ENCODE data around the gene FAM131A. TPM values are rescaled to one million over a fixed set of nuclear protein-coding genes. Genes with fewer than 3 reads are reported as not detected.

The FAM131A gene
- total RNA-seq, 5 donors from 2014 or later (not counting 1 experiment from before 2014, with no cell fraction given) = 8.3 to 13.8 (median 11.9) TPM

DNA sequence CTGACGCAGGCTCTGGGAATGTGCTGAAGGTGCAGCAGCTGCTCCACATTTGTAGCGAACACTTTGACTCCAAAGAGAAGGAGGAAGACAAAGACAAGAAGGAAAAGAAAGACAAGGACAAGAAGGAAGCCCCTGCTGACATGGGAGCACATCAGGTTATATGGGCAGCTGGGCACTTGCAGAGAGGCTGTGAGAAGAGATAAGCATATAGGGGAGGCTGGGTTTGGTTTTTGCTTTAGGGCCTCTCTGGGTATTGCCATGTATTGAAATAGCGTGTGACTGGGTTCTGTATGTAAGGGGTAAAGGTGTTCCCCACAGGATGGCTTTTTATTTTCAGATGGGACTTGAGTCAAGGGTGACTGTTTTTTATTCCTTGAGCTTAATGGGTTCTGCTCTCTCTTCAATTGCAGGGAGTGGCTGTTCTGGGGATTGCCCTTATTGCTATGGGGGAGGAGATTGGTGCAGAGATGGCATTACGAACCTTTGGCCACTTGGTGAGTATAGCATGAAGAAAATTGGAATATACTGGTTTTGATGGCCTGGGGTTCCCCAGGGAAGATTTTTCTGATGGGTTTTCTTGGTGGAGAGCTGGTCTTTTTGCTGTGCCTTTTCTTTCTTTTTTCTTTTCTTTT is 30.9 kb upstream of the FAM131A start:
- 89% methylated on average over 3 of the region's 4 CpGs for WGBS (ENCODE audit: insufficient coverage)
- Histone ChIP-seq H3K36me3 (ENCODE audit: control insufficient read depth in 2 of 2, extremely low read depth in 1 of 2, insufficient read depth in 1 of 2, low read length in 1 of 2) (peaks cover 25 to 75% of the 10 kb centered on the region in 2 donors), H3K9me3 (no peaks in the 10 kb centered on the region), H3K27me3 (replicated peaks in 1 of 2; ENCODE audit: control insufficient read depth in 2 of 2, extremely low read depth in 1 of 2, insufficient read depth in 2 of 2, low read length in 1 of 2) (no peaks in the 10 kb centered on the region), H3K4me1 (ENCODE audit: control insufficient read depth in 1 of 2, extremely low read depth in 1 of 2, insufficient read depth in 2 of 2, low read length in 2 of 2) (no peaks in the 10 kb centered on the region), H3K4me3 (ENCODE audit: control insufficient read depth in 1 of 2, extremely low read depth in 1 of 2, low read length in 1 of 2) (no peak overlapping the region), H3K27ac (ENCODE audit: low read length) (no peak overlapping the region)
- Mint-ChIP-seq H3K9me3 (no peaks in the 10 kb centered on the region), H3K4me1 (peaks cover 6 to 8% (median 6%) of the 10 kb centered on the region in 3 donors), H3K27ac (no peak overlapping the region), H3K27me3 (no peaks in the 10 kb centered on the region), H3K36me3 (peaks cover 69% of the 10 kb centered on the region), H3K4me3 (no peak overlapping the region)
- DNase-seq (no peak), ATAC-seq (replicated peaks in 1 of 4) (no peak)
- ChIA-PET POLR2A (no interaction called here), CTCF (no interaction called here)

DNA sequence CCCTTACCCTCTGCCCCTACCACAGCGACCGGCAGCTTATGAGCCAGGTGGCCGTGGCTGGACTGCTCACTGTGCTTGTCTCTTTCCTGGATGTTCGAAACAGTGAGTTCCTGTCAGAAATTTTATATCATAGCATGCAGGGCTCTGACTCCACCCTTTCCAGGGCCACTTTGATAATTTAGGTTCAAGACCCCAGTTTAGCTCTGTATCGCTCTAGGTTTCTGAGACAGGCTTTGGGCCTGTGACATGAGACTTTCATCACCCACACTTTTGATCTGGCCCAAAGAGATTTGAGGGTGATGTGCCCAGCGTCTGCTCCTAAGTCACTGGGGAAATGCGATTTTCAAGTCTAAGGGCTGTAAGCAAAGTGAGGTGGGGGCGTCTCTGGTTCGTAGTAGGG is 29.5 kb upstream of the FAM131A start:
- peaks cover 22 to 61% of the 10 kb centered on the region in 2 donors for H3K36me3 ChIP-seq (ENCODE audit: control insufficient read depth in 2 of 2, extremely low read depth in 1 of 2, insufficient read depth in 1 of 2, low read length in 1 of 2)
- ATAC-seq (replicated peaks in 1 of 4) (no peak), DNase-seq (no peak)
- no peaks in the 10 kb centered on the region for H3K27me3 ChIP-seq (replicated peaks in 1 of 2; ENCODE audit: control insufficient read depth in 2 of 2, extremely low read depth in 1 of 2, insufficient read depth in 2 of 2, low read length in 1 of 2)
- H3K4me3 ChIP-seq (ENCODE audit: control insufficient read depth in 1 of 2, extremely low read depth in 1 of 2, low read length in 1 of 2) = no peak overlapping the region
- Mint-ChIP-seq H3K4me1 (peaks cover 0 to 1% (median 0%) of the 10 kb centered on the region in 3 donors), H3K27ac (no peak overlapping the region), H3K36me3 (peaks cover 55% of the 10 kb centered on the region), H3K4me3 (no peak overlapping the region), H3K27me3 (no peaks in the 10 kb centered on the region), H3K9me3 (no peaks in the 10 kb centered on the region)
- no peaks in the 10 kb centered on the region for H3K9me3 ChIP-seq
- 96% methylated on average over 7 of the region's 9 CpGs for WGBS (ENCODE audit: insufficient coverage)
- no peaks in the 10 kb centered on the region for H3K4me1 ChIP-seq (ENCODE audit: control insufficient read depth in 1 of 2, extremely low read depth in 1 of 2, insufficient read depth in 2 of 2, low read length in 2 of 2)
- ChIA-PET POLR2A (no interaction called here), CTCF (no interaction called here)
- no peak overlapping the region for H3K27ac ChIP-seq (ENCODE audit: low read length)

DNA sequence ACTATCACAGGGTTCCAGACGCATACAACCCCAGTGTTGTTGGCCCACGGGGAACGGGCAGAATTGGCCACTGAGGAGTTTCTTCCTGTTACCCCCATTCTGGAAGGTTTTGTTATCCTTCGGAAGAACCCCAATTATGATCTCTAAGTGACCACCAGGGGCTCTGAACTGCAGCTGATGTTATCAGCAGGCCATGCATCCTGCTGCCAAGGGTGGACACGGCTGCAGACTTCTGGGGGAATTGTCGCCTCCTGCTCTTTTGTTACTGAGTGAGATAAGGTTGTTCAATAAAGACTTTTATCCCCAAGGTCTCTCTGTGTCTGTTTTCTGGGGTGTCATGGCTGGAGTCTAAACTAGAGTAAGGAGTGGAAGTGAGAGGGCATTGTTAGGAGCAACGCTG is 28.7 kb upstream of the FAM131A start:
- Histone ChIP-seq H3K27me3 (replicated peaks in 1 of 2; ENCODE audit: control insufficient read depth in 2 of 2, extremely low read depth in 1 of 2, insufficient read depth in 2 of 2, low read length in 1 of 2) (no peaks in the 10 kb centered on the region), H3K36me3 (ENCODE audit: control insufficient read depth in 2 of 2, extremely low read depth in 1 of 2, insufficient read depth in 1 of 2, low read length in 1 of 2) (peaks cover 19 to 52% of the 10 kb centered on the region in 2 donors), H3K27ac (ENCODE audit: low read length) (no peak overlapping the region), H3K4me1 (ENCODE audit: control insufficient read depth in 1 of 2, extremely low read depth in 1 of 2, insufficient read depth in 2 of 2, low read length in 2 of 2) (peaks cover 0 to 1% of the 10 kb centered on the region in 2 experiments), H3K4me3 (ENCODE audit: control insufficient read depth in 1 of 2, extremely low read depth in 1 of 2, low read length in 1 of 2) (no peak overlapping the region), H3K9me3 (no peaks in the 10 kb centered on the region)
- no peaks in the 10 kb centered on the region for H3K27me3 Mint-ChIP-seq
- ATAC-seq (replicated peaks in 1 of 4) (no peak), DNase-seq (no peak)
- 93% methylated on average over 4 of the region's 7 CpGs for WGBS (ENCODE audit: insufficient coverage)
- H3K4me3 Mint-ChIP-seq = no peak overlapping the region
- ChIA-PET CTCF (no interaction called here), POLR2A (no interaction called here)
- H3K9me3 Mint-ChIP-seq = no peaks in the 10 kb centered on the region
- peaks cover 0 to 1% (median 0%) of the 10 kb centered on the region in 3 donors for H3K4me1 Mint-ChIP-seq
- H3K27ac Mint-ChIP-seq = no peak overlapping the region
- peaks cover 47% of the 10 kb centered on the region for H3K36me3 Mint-ChIP-seq

DNA sequence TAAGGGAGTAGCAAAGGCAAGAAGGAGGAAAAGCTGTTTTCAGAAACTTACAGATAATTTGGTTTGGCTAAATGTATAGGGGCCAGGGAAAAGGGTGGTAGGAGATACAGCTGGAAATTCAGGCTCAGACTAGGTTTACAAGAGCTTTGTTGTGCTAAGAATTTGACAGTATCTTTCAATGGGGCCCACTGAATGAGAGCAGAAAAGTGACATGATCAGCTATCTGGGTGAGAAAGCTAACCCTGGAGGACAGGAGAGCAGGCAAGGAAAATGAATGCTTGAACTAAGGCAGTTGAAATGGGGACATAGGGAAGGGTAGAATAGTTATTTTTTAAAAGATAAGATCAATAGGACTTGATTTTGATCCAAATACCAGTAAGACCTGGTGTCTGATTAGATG is 25.8 kb upstream of the FAM131A start:
- Mint-ChIP-seq H3K27ac (no peak overlapping the region), H3K4me3 (no peak overlapping the region), H3K27me3 (no peaks in the 10 kb centered on the region), H3K36me3 (peaks cover 30% of the 10 kb centered on the region), H3K9me3 (no peaks in the 10 kb centered on the region), H3K4me1 (peaks cover 10 to 13% (median 10%) of the 10 kb centered on the region in 3 donors)
- Histone ChIP-seq H3K27me3 (replicated peaks in 1 of 2; ENCODE audit: control insufficient read depth in 2 of 2, extremely low read depth in 1 of 2, insufficient read depth in 2 of 2, low read length in 1 of 2) (no peaks in the 10 kb centered on the region), H3K27ac (ENCODE audit: low read length) (no peak overlapping the region), H3K9me3 (no peaks in the 10 kb centered on the region), H3K36me3 (ENCODE audit: control insufficient read depth in 2 of 2, extremely low read depth in 1 of 2, insufficient read depth in 1 of 2, low read length in 1 of 2) (peaks cover 12 to 25% of the 10 kb centered on the region in 2 donors), H3K4me1 (ENCODE audit: control insufficient read depth in 1 of 2, extremely low read depth in 1 of 2, insufficient read depth in 2 of 2, low read length in 2 of 2) (peaks cover 2 to 21% of the 10 kb centered on the region in 2 experiments), H3K4me3 (ENCODE audit: control insufficient read depth in 1 of 2, extremely low read depth in 1 of 2, low read length in 1 of 2) (no peak overlapping the region)
- DNase-seq (no peak), ATAC-seq (replicated peaks in 1 of 4) (no peak)
- CTCF ChIA-PET = interaction anchor here in 1 of 2 donors (1.1 kb wide), 1 partner anchor 13 kb away, joined by 3 read pairs; no protein-coding TSS in a partner anchor
- POLR2A ChIA-PET = interaction anchor here in 1 of 2 donors (0.6 kb wide), 1 partner anchor 93 kb away, joined by 7 read pairs; no protein-coding TSS in a partner anchor

DNA sequence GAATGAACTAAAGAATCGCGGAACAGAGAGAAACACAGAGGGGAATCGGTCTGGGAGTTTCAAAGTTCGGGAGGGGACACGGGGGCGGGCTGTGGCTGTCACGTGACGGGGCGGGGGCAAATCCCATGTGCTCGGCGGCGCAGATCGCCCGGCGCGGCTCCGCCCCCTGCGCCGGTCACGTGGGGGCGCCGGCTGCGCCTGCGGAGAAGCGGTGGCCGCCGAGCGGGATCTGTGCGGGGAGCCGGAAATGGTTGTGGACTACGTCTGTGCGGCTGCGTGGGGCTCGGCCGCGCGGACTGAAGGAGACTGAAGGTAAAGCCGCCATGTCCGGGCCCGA is 23.1 kb upstream of the FAM131A start, which contains the start of gene EIF4G1:
Gene EIF4G1, plus strand, starts transcription at position 244 of the 337 bp plus-strand sequence. CDS start 1,191 bp downstream, outside the sequence.
- Mint-ChIP-seq H3K27ac (peak within 1 kb of the TSS; percentile 88 to 95), H3K4me1 (peaks cover 29 to 32% (median 31%) of the 10 kb centered on the region in 3 donors), H3K4me3 (peak within 1 kb of the TSS; percentile 78 to 85 (median 79)), H3K9me3 (no peaks in the 10 kb centered on the region), H3K36me3 (peaks cover 14% of the 10 kb centered on the region), H3K27me3 (no peaks in the 10 kb centered on the region)
- H3K9me3 ChIP-seq = no peaks in the 10 kb centered on the region
- DNase-seq (peak; percentile 80 to 97 (median 91)), ATAC-seq (replicated peaks in 1 of 4) (peak; percentile 87 to 89 (median 88))
- H3K36me3 ChIP-seq (ENCODE audit: control insufficient read depth in 2 of 2, extremely low read depth in 1 of 2, insufficient read depth in 1 of 2, low read length in 1 of 2) = peaks cover 0 to 18% of the 10 kb centered on the region in 2 donors
- H3K4me1 ChIP-seq (ENCODE audit: control insufficient read depth in 1 of 2, extremely low read depth in 1 of 2, insufficient read depth in 2 of 2, low read length in 2 of 2) = peaks cover 2 to 32% of the 10 kb centered on the region in 2 experiments
- H3K27me3 ChIP-seq (replicated peaks in 1 of 2; ENCODE audit: control insufficient read depth in 2 of 2, extremely low read depth in 1 of 2, insufficient read depth in 2 of 2, low read length in 1 of 2) = no peaks in the 10 kb centered on the region
- ChIA-PET CTCF (no interaction called here), POLR2A (no interaction called here)
- H3K27ac ChIP-seq (ENCODE audit: low read length) = peak within 1 kb of the TSS; percentile 94
- 0% methylated on average over 24 of the region's 40 CpGs for WGBS (ENCODE audit: insufficient coverage)
- H3K4me3 ChIP-seq (ENCODE audit: control insufficient read depth in 1 of 2, extremely low read depth in 1 of 2, low read length in 1 of 2) = peak within 1 kb of the TSS; percentile 55 to 74

DNA sequence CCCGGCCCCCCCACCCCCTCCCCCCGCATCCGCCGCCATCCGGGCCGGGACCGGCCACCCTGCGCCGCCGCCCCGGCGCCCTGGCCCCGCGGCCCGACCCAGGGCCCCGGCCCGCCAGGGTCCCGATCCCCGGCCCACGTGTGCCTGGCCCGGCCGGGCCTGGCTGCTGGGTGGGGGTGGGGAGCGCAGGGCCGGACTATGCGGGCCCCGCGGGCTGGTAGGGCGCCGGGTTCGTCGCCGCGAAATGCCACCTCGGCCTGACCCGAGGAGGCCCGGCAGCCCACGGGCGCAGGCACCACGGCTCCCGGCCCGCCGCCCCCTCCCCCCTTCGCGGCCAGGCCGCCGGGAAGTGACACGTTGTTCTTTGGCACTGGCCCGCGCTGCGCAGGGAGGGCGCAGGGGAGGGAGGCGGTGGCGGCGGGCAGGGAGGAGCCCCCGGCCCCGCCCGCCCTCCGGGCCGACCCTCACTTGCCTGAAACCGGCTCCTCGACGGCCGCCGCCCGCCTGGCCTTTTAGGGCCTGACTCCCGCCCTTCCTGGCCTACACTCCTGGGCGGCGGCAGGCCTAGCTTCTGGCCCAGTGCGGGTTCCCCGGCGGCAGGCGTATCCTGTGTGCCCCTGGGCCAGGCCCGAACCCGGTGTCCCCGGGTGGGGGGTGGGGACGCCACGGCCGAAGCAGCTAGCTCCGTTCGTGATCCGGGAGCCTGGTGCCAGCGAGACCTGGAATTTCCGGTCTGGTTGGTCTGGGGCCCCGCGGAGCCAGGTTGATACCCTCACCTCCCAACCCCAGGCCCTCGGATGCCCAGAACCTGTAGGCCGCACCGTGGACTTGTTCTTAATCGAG is 22.5 kb upstream of the FAM131A start:
- peaks cover 2 to 21% of the 10 kb centered on the region in 2 donors for H3K36me3 ChIP-seq (ENCODE audit: control insufficient read depth in 2 of 2, extremely low read depth in 1 of 2, insufficient read depth in 1 of 2, low read length in 1 of 2)
- Mint-ChIP-seq H3K4me3 (peak overlapping the region; percentile 78 to 85 (median 79)), H3K4me1 (peaks cover 31 to 36% (median 33%) of the 10 kb centered on the region in 3 donors), H3K27me3 (no peaks in the 10 kb centered on the region), H3K27ac (peak overlapping the region; percentile 88 to 95), H3K9me3 (no peaks in the 10 kb centered on the region), H3K36me3 (peaks cover 14% of the 10 kb centered on the region)
- H3K4me3 ChIP-seq (ENCODE audit: control insufficient read depth in 1 of 2, extremely low read depth in 1 of 2, low read length in 1 of 2) = peak overlapping the region; percentile 55 to 74
- H3K9me3 ChIP-seq = no peaks in the 10 kb centered on the region
- H3K4me1 ChIP-seq (ENCODE audit: control insufficient read depth in 1 of 2, extremely low read depth in 1 of 2, insufficient read depth in 2 of 2, low read length in 2 of 2) = peaks cover 2 to 37% of the 10 kb centered on the region in 2 experiments
- no peaks in the 10 kb centered on the region for H3K27me3 ChIP-seq (replicated peaks in 1 of 2; ENCODE audit: control insufficient read depth in 2 of 2, extremely low read depth in 1 of 2, insufficient read depth in 2 of 2, low read length in 1 of 2)
- ATAC-seq (replicated peaks in 1 of 4) (peak; percentile 64 to 68 (median 66)), DNase-seq (peak; percentile 32 to 81 (median 65))
- ChIA-PET CTCF (interaction anchor here in 1 of 2 donors (0.6 kb wide), 2 partner anchors 157 to 228 kb away, joined by 4 to 5 read pairs; no protein-coding TSS in a partner anchor), POLR2A (interaction anchor here (0.6 to 0.7 kb wide), 3 partner anchors 15 to 303 kb away, joined by 3 to 10 read pairs (median 3); no protein-coding TSS in a partner anchor)
- peak overlapping the region; percentile 94 for H3K27ac ChIP-seq (ENCODE audit: low read length)
- WGBS (ENCODE audit: insufficient coverage) = under 1% methylated on average over 68 of the region's 89 CpGs

Data from T-cell (primary cell).